Neural progenitor cell (in vitro differentiated cells): ENCODE measurements around the gene PDLIM1.

ENCODE experiments used
- EZH2 ChIP-seq: fragments of 200-600 bp; sonication (generic); IDR thresholded peaks from 2 replicates; pipeline ENCODE4 v1.6.1; 2017; ENCODE audit warnings: antibody characterized with exemption, mild to moderate bottlenecking, moderate library complexity
- EZH2phosphoT487 ChIP-seq: fragments of 200-600 bp; sonication (generic); IDR thresholded peaks from 2 replicates; pipeline ENCODE4 v1.6.1; 2017; ENCODE audit warnings: antibody characterized with exemption
- TF ChIP-seq, protein P1 (sequence below): fragments of 200-600 bp; sonication (generic); IDR thresholded peaks from 2 replicates; pipeline ENCODE4 v1.5.1; 2017; ENCODE audit warnings: antibody characterized with exemption, mild to moderate bottlenecking

DNA sequence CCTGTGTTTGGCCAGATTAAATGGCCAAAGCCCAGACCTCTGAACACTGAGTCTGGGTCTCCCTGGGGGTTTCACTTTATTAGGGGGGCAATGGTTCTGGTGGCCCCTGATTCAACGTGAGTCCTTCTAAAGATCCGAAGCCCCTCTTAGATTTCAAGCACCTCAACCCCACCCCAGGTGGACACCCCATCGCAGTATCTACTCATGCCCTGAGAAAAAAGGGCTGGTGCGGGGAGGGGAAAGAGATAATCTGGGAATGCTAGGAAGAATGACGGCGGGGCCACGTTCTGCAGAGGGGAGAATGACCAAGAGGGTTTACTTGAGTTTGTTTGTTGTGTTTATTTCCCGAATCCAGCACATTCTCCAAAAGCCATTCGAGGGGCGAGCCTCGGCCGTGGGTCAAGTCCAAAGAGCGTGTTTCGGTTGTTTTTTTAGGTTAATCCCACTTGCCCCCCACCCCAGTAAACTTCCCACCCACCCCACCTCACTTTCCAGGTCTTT lies 832 bp downstream of the PDLIM1 start:
- TF ChIP-seq, protein P1, sequence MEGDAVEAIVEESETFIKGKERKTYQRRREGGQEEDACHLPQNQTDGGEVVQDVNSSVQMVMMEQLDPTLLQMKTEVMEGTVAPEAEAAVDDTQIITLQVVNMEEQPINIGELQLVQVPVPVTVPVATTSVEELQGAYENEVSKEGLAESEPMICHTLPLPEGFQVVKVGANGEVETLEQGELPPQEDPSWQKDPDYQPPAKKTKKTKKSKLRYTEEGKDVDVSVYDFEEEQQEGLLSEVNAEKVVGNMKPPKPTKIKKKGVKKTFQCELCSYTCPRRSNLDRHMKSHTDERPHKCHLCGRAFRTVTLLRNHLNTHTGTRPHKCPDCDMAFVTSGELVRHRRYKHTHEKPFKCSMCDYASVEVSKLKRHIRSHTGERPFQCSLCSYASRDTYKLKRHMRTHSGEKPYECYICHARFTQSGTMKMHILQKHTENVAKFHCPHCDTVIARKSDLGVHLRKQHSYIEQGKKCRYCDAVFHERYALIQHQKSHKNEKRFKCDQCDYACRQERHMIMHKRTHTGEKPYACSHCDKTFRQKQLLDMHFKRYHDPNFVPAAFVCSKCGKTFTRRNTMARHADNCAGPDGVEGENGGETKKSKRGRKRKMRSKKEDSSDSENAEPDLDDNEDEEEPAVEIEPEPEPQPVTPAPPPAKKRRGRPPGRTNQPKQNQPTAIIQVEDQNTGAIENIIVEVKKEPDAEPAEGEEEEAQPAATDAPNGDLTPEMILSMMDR: no peak
- TF ChIP-seq EZH2phosphoT487: no peak
- peak; percentile 51 for TF ChIP-seq EZH2
